Astrocyte of the cerebellum (primary cell): ENCODE measurements around the gene GHITM.

Experiments used
- DNase-seq: peaks from one replicate; pipeline ENCODE4 v3.0.0-alpha.2; 2011; ENCODE audit warnings: low read depth
- H3K4me3 ChIP-seq: 2 replicates; pipeline ENCODE4 v1.5.1; 2011; ENCODE audit warnings: mild to moderate bottlenecking, low read depth, low read length, moderate library complexity
- CTCF ChIP-seq: IDR thresholded peaks from 2 replicates; pipeline ENCODE4 v1.5.1; 2012; ENCODE audit warnings: low read length, low read depth, moderate library complexity, mild to moderate bottlenecking; ENCODE audit errors: missing control alignments
- in situ Hi-C: cut with HindIII; loops from 2 replicates; pipeline ENCODE4 v1.10.0; 2017; ENCODE audit warnings: low sequenced_read_pairs

The GHITM gene

GRCh38 chr10:84172467-84173356, 33.4 kb downstream of the GHITM start:
- H3K4me3 ChIP-seq = no peak overlapping the region
- in situ Hi-C loops = no loop called here
- DNase-seq = no peak
- no peak for TF ChIP-seq CTCF

GRCh38 chr10:84173501-84173929, 34.2 kb downstream of the GHITM start, which contains the start of gene GPR15LG:
Gene GPR15LG, plus strand, starts transcription at chr10:84173801. Its CDS starts 51 bp downstream, at chr10:84173852.
- in situ Hi-C loops = no loop called here
- no peak within 1 kb of the TSS for H3K4me3 ChIP-seq
- DNase-seq = no peak
- TF ChIP-seq CTCF = no peak

- TF ChIP-seq CTCF = no peak
- in situ Hi-C loops = no loop called here
- DNase-seq = no peak
- H3K4me3 ChIP-seq = no peak overlapping the region
Measured at GRCh38 chr10:84175436-84175835, 36.1 kb downstream of the GHITM start.

- in situ Hi-C loops = no loop called here
- DNase-seq = no peak
- no peak overlapping the region for H3K4me3 ChIP-seq
- TF ChIP-seq CTCF = no peak
Measured at GRCh38 chr10:84176351-84176750, 37.0 kb downstream of the GHITM start.

- no peak for TF ChIP-seq CTCF
- in situ Hi-C loops = no loop called here
- H3K4me3 ChIP-seq = no peak overlapping the region
- DNase-seq = no peak
Measured at GRCh38 chr10:84176836-84177474, 37.6 kb downstream of the GHITM start.

GRCh38 chr10:84177541-84178141, 38.3 kb downstream of the GHITM start:
- no peak for TF ChIP-seq CTCF
- DNase-seq = no peak
- H3K4me3 ChIP-seq = no peak overlapping the region
- in situ Hi-C loops = no loop called here
